ENCODE results near the gene GPR183.

Gene GPR183

GRCh38 chr13:99352351-99353245 is 45.4 kb upstream of the GPR183 start:
- Histone ChIP-seq H3K4me1 (ENCODE audit: control insufficient read depth, insufficient read depth, low read length) (no peaks in the 10 kb centered on the region), H3K27ac (ENCODE audit: extremely low read depth, low read depth, low read length) (no peak overlapping the region), H3K9me3 (ENCODE audit: control insufficient read depth, insufficient read depth, low read depth, low read length) (no peaks in the 10 kb centered on the region), H3K36me3 (ENCODE audit: control insufficient read depth in 2 of 2, insufficient read depth in 1 of 2, low read length in 2 of 2) (peaks cover 0 to 21% of the 10 kb centered on the region in 2 experiments; a peak in 1 of 3 replicates), H3K4me3 (ENCODE audit: low read depth, low read length) (no peak overlapping the region)
- no peak for TF ChIP-seq ZNF514 (tag by site-specific recombination; IDR thresholded peaks at IDR 0.05)
- TF ChIP-seq PRDM1 (tag by site-specific recombination; IDR thresholded peaks at IDR 0.05), result peak; percentile 58
- no peak for TF ChIP-seq ZNF692 (tag by site-specific recombination; IDR thresholded peaks at IDR 0.05)
- TF ChIP-seq ZNF621 (tag by site-specific recombination; IDR thresholded peaks at IDR 0.05), result no peak
- POLR2A ChIA-PET, result no interaction called here
- CTCF ChIA-PET, result interaction anchor here (1.3 kb wide), 1 partner anchor 35 kb away, joined by 4 read pairs; no protein-coding TSS in a partner anchor

- Histone ChIP-seq H3K4me1 (ENCODE audit: control insufficient read depth, insufficient read depth, low read length) (no peaks in the 10 kb centered on the region), H3K27ac (ENCODE audit: extremely low read depth, low read depth, low read length) (no peak overlapping the region), H3K9me3 (ENCODE audit: control insufficient read depth, insufficient read depth, low read depth, low read length) (no peaks in the 10 kb centered on the region), H3K36me3 (ENCODE audit: control insufficient read depth in 2 of 2, insufficient read depth in 1 of 2, low read length in 2 of 2) (peaks cover 0 to 16% of the 10 kb centered on the region in 2 experiments; a peak in 1 of 3 replicates), H3K4me3 (ENCODE audit: low read depth, low read length) (no peak overlapping the region)
- ChIA-PET POLR2A (interaction anchor here (0.5 kb wide), 1 partner anchor 24 kb away, joined by 4 read pairs; no protein-coding TSS in a partner anchor), CTCF (interaction anchor here (1.3 kb wide), 1 partner anchor 36 kb away, joined by 4 read pairs; no protein-coding TSS in a partner anchor)
- no peak for TF ChIP-seq ZNF600 (tag by site-specific recombination; IDR thresholded peaks at IDR 0.05)
- no peak for TF ChIP-seq ZNF394 (tag by site-specific recombination; IDR thresholded peaks at IDR 0.05; ENCODE audit: borderline replicate concordance)
- TF ChIP-seq ZNF785 (tag by site-specific recombination; IDR thresholded peaks at IDR 0.05), result no peak
- no peak for TF ChIP-seq ZNF132 (tag by site-specific recombination; IDR thresholded peaks at IDR 0.05; ENCODE audit: borderline replicate concordance)
- TF ChIP-seq REPIN1 (tag by site-specific recombination; IDR thresholded peaks at IDR 0.05; ENCODE audit: low read depth), result no peak
- no peak for TF ChIP-seq ZNF521 (tag by site-specific recombination; IDR thresholded peaks at IDR 0.05)
Observed at GRCh38 chr13:99351772-99352171, 44.6 kb upstream of the GPR183 start.

- H3K36me3 ChIP-seq (ENCODE audit: control insufficient read depth in 2 of 2, insufficient read depth in 1 of 2, low read length in 2 of 2), result peaks cover 0 to 14% of the 10 kb centered on the region in 2 experiments; a peak in 1 of 3 replicates
- H3K27ac ChIP-seq (ENCODE audit: extremely low read depth, low read depth, low read length), result no peak overlapping the region
- no peaks in the 10 kb centered on the region for H3K9me3 ChIP-seq (ENCODE audit: control insufficient read depth, insufficient read depth, low read depth, low read length)
- no peaks in the 10 kb centered on the region for H3K4me1 ChIP-seq (ENCODE audit: control insufficient read depth, insufficient read depth, low read length)
- H3K4me3 ChIP-seq (ENCODE audit: low read depth, low read length), result no peak overlapping the region
- POLR2A ChIA-PET, result no interaction called here
- CTCF ChIA-PET, result interaction anchor here (0.5 kb wide), 1 partner anchor 16 kb away, joined by 3 read pairs; no protein-coding TSS in a partner anchor
- TF ChIP-seq ZSCAN16 (tag by site-specific recombination; IDR thresholded peaks at IDR 0.05) (no peak), ZNF114 (tag by site-specific recombination; IDR thresholded peaks at IDR 0.05) (no peak), ZSCAN23 (tag by site-specific recombination; IDR thresholded peaks at IDR 0.05) (no peak), ZNF416 (tag by site-specific recombination; IDR thresholded peaks at IDR 0.05) (no peak), ZNF138 (tag by site-specific recombination; IDR thresholded peaks at IDR 0.05; ENCODE audit: borderline replicate concordance) (no peak), ZNF350 (tag by site-specific recombination; IDR thresholded peaks at IDR 0.05) (no peak), ZNF157 (tag by site-specific recombination; IDR thresholded peaks at IDR 0.05) (no peak), ZNF146 (tag by site-specific recombination; IDR thresholded peaks at IDR 0.05) (no peak), ZNF48 (tag by site-specific recombination; IDR thresholded peaks at IDR 0.05) (no peak), ZNF548 (tag by site-specific recombination; IDR thresholded peaks at IDR 0.05) (no peak), ZNF701 (tag by site-specific recombination; IDR thresholded peaks at IDR 0.05) (no peak), ZNF2 (tag by site-specific recombination; IDR thresholded peaks at IDR 0.05) (no peak), GLI4 (tag by site-specific recombination; IDR thresholded peaks at IDR 0.05) (no peak), ZNF704 (tag by site-specific recombination; IDR thresholded peaks at IDR 0.05) (no peak), ZNF624 (tag by site-specific recombination; IDR thresholded peaks at IDR 0.05) (no peak), ZNF10 (tag by site-specific recombination; IDR thresholded peaks at IDR 0.05) (no peak), ZNF280D (tag by site-specific recombination; IDR thresholded peaks at IDR 0.05) (no peak)
Observed at GRCh38 chr13:99350191-99350590, 43.0 kb upstream of the GPR183 start.
